Muscle of back (tissue), 11 donors: ENCODE measurements around the gene ST6GALNAC1. TPM values are rescaled to one million over a fixed set of nuclear protein-coding genes. Genes with fewer than 3 reads are reported as not detected.
"Not testable (repeated sequence)": the region's sequence is repeated elsewhere in the genome, so short reads cannot be mapped to it uniquely, and the experiment has no call there.

Source experiments
- DNase-seq, 3 donors: peaks; one replicate each; pipeline versions ENCODE4 v3.0.0 to v3.0.0-alpha.2; 2013
- polyA plus RNA-seq, 10 donors: library from polyadenylated mRNA; unstranded; fragments of 120-200 nt; gene quantifications; one replicate each; pipeline ENCODE4 v1.2.1, GENCODE V29; 2013; ENCODE audit not compliant: insufficient read length in 10 of 10

The ST6GALNAC1 gene
- polyA plus RNA-seq, 10 donors, result 0.25 to 1.3 (median 0.60) TPM

GRCh38 chr17:76642994-76643393 is 563 bp downstream of the ST6GALNAC1 start:
- DNase-seq, result no peak

- DNase-seq, result no peak
These were observed 1.5 kb downstream of the ST6GALNAC1 start for GRCh38 chr17:76642032-76642561.

- DNase-seq, result no peak
These were observed 2.1 kb downstream of the ST6GALNAC1 start for GRCh38 chr17:76641501-76641900.

GRCh38 chr17:76640550-76641380 is 2.8 kb downstream of the ST6GALNAC1 start:
- no peak for DNase-seq

- no peak for DNase-seq
These were observed 5.3 kb downstream of the ST6GALNAC1 start for GRCh38 chr17:76638263-76638662.

GRCh38 chr17:76636486-76637206 is 6.9 kb downstream of the ST6GALNAC1 start:
- not testable (repeated sequence) for DNase-seq

- no peak for DNase-seq
These were observed 7.7 kb downstream of the ST6GALNAC1 start for GRCh38 chr17:76635659-76636360.

GRCh38 chr17:76635039-76635438 is 8.5 kb downstream of the ST6GALNAC1 start:
- DNase-seq, result no peak

GRCh38 chr17:76633628-76634328 is 9.8 kb downstream of the ST6GALNAC1 start:
- no peak for DNase-seq

GRCh38 chr17:76631821-76632565 is 11.6 kb downstream of the ST6GALNAC1 start:
- DNase-seq, result no peak

- DNase-seq, result no peak
These were observed 13.4 kb downstream of the ST6GALNAC1 start for GRCh38 chr17:76630151-76630550.

GRCh38 chr17:76627510-76627909 is 16.0 kb downstream of the ST6GALNAC1 start:
- DNase-seq, result no peak

- DNase-seq, result no peak
These were observed 17.1 kb downstream of the ST6GALNAC1 start for GRCh38 chr17:76626442-76626841.

- DNase-seq, result no peak
These were observed 18.1 kb downstream of the ST6GALNAC1 start for GRCh38 chr17:76625496-76625895.

- peak; percentile 49 to 86 (median 79) for DNase-seq
These were observed 20.0 kb downstream of the ST6GALNAC1 start for GRCh38 chr17:76623271-76624146.

- DNase-seq, result no peak
These were observed 25.7 kb downstream of the ST6GALNAC1 start for GRCh38 chr17:76617838-76618237.

GRCh38 chr17:76614912-76615617 is 28.5 kb downstream of the ST6GALNAC1 start:
- DNase-seq, result no peak

- DNase-seq, result not testable (repeated sequence)
These were observed 29.3 kb downstream of the ST6GALNAC1 start for GRCh38 chr17:76614064-76614759.
